Measurements from ENCODE around the gene PJA1.

PJA1 gene

DNA sequence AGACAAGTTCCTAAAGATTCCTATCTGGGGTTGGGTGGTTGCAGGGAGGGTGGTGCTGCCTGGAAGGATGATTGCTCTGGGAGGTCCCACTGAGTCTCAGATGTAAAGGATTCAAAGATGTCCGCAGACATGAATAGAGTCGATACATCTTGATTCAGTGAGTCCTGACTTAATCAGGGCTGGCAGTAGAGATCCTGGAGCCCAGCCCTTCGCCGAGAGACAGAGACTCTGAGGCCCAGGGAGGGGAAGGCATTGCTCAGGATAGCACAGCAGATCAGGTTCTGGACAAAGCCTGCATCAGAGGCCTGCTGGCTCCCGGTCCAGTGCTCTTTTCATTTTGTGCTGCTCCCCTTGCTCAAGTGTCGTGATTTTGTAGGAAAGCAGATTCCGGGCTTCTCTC is 21.7 kb downstream of the PJA1 start:
- no peak for FAIRE-seq
- DNase-seq (ENCODE audit: low spot score) = no peak

DNA sequence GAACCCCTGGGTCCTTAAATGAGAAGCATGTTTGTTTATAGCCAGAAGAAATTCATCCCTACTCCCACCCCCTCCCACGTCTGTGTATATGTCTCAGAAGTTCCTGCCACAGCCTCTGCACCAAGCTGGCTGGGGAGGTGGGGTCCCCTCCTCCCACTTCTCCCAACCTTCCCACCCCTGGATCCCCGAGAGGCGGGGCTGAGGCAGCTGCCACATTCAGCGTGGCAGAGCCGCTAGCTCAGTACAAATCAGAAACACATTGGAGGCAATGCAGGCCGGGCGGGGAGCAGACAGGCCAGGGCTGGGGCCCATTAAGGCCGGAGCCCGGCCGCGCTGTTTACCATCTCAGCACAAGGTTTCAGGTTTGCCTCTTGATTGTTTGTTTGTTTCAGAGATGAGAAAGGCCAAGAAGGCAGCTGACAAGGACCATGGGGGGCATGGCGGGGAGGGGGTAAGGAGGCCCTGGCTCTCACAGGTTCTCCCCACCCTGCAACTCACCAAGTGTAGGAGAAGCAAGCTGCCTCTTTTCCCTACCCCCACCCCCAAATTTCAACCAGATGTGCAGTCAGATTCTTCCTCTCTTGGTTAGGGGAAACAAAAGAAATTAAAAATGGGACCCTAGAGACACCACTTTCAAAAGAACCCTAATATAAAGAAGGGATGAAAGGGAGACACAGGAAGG is 22.3 kb downstream of the PJA1 start:
- DNase-seq (ENCODE audit: low spot score) (no peak), FAIRE-seq (no peak)

DNA sequence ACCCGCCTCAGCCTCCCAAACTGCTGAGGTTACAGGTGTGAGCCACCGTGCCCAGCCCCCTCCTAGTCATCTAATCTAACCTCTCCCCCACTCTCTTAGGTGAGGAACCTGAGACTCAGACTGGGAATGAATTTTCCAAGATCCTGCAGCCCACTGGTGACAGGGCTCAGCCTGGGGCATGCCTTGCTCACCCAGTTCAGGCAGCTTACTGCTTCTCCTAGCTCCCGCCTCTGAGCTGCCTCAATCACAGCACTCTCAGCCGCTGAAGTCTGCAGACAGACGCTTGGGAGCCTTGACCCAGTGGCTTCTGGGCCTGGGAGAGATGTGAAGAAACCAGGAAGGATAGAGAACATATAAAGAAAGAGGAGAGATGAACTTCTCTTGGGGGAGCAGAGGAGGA is 24.4 kb downstream of the PJA1 start:
- DNase-seq (ENCODE audit: low spot score) (no peak), FAIRE-seq (no peak)

DNA sequence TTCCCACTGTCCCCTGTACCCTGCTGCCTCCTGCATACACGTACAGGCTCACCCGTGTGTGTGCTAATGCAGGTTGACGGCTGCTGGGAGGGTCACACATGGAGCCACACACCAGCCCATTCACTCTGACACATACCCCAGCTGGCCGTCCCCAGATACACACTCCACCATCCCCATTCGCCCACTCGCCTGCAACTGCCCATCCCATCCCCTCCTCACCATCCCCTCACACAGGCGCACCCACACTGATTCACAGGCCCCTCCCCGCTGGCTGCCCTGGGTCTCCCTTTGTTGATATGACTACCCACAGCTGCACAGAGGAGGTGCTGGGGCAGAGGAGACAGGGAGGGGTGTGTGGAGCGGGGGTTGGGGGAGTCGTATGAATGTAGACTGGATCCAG is 25.7 kb downstream of the PJA1 start:
- DNase-seq (ENCODE audit: low spot score) = no peak
- no peak for FAIRE-seq

DNA sequence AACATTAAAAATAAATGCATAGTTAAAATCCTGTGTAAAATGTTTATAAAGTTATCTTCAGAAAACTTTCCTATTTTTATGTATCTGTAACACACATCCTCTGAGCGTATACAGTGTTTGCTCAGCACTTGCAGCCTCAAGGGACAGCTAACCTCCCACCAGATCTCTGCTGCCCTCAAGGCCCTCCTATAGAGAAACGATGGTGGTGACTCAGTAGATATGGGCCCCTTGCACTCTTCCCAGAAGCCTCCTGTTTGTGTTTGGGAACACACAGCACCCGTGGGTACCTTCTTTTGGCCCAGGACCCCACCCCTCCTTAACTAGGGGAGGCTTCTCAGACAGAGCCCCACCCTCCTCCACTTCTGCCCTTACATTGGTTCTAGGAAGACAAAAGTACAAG is 26.7 kb downstream of the PJA1 start:
- DNase-seq (ENCODE audit: low spot score) (no peak), FAIRE-seq (no peak)

DNA sequence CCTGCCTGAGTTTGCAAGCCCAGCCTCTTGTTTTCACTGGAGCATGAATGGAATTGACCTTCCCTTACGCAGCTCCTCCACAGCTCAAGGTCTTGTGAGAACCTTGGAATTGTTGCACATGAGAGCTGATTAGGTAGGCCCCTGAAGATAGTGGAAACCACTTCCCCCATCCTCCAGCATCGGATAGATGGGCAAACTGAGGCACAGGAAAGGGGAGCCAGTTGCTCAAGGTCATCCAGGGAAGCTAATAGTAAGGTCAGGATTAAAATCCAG is 27.2 kb downstream of the PJA1 start:
- no peak for FAIRE-seq
- DNase-seq (ENCODE audit: low spot score) = no peak

DNA sequence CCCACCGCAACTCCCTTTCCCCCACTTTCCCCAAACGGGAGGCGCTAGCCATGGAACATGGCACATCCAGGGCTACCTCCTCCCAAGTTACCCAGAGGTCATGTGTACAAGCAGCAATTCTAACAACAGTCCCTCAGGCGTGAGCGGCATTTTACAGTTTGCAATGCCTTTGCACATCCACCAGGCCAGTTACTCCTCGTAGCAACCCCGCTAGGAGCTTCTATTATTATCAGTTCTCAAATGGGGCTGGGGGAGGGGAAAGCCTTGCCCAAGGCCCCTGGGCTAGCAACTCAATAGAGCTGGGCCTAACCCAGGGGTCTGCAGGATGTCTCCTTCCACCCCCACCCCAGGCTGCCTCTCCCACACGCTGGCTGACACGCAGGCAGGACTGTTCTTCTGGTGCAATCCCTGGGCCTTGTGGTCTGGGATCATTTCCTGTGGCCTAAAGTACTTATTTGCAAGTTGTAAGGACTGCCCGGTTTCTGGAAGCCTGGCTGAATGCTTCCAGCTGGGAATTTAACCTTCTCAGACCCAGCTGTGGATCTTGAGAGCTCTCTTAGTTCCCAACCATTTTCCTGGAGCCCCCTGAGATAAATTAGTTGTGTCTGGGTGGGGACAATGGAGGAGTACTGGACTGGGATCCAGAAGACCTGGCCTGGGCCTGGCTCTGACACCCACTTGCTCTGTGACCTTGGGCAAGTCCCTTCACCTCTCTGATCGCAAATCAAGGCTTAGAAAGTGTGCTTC is 27.7 kb downstream of the PJA1 start:
- DNase-seq (ENCODE audit: low spot score) (no peak), FAIRE-seq (no peak)

DNA sequence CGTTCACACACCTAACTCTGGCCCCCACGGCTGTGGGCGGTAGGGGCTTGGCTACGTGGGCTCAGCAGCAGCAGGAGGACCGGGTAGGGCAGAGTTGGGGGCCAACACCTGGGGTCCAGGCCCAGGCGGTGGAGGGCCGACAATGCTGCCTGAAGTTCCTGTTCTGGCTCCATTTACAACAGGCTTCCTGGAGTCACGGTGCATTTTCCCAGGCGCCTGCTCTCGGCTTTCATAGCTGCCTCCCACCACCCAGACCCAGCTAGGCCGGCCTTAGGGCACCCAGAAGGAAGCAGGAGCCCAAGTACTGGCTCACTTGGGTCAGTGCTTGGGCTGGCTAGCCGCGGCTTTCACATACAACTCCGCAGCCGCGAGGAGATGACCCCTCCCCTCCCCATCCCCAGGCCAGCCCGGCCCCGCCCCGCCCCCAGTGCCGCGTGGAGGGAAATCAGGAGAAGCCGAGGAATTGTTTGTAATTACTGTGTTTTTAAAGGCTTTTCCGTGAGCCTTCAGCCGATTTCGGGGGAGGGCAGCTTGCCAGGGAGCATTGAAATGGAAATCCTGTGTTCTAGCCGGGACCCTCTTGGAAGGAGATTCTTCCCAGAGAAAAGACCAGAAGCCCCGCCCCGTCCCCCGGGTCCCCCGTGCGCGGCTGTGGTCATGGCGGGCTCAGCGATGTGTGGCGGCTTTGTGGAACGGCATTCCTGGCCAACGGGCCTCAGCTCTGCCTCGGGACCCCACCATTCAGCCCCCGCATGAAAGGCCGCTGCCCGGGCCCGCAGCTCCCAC is 28.5 kb downstream of the PJA1 start:
- no peak for DNase-seq (ENCODE audit: low spot score)
- no peak for FAIRE-seq

DNA sequence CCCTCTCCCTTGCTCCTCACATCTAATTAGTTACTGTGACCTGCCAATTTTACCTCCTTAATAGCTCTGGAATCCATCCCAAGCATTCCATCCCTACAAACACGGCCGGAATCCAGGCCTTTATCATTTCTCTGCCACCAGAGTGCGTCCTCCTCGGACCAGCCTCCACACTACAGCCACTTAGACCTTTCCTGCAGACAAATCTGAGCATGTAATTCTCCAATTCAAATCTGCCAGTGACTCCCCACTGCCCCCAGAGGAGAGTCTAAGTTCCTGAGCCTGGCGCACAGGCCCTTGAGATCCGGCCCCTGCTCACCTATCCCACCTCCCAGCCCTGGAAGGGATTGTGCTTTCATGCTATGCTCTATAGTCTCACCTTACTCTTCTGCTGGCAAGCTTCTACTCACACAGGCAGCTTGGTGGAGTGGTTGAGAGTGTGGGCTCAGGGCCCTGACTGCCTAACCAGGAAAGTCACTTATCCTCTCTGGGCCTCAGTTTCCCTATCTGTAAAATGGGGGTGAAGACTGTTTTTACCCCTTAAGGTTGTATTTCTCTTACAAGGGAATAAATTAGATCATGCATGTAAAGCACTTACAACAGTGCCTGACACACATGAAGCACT is 31.2 kb downstream of the PJA1 start:
- DNase-seq (ENCODE audit: low spot score) (peak; percentile 52), FAIRE-seq (no peak)

DNA sequence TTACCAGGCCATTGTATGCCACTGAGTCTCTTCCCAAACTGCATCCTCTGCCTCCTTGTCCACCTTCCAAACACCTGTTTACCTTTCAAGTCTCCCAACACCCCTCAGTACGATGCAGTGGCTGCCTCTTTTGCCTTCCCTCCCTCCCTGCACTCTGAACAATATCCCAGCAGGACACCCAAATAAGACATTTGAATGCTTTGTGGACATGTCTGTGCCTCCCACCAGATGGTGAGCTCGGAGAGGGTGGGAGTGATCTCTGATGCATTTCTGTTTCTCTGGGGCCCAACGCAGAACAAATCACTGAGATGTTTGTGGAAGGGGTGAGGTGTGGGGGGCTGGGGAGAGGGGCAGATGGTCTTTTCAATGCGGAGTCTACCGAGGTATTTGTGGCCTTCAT is 33.4 kb downstream of the PJA1 start:
- DNase-seq (ENCODE audit: low spot score) (no peak), FAIRE-seq (no peak)

DNA sequence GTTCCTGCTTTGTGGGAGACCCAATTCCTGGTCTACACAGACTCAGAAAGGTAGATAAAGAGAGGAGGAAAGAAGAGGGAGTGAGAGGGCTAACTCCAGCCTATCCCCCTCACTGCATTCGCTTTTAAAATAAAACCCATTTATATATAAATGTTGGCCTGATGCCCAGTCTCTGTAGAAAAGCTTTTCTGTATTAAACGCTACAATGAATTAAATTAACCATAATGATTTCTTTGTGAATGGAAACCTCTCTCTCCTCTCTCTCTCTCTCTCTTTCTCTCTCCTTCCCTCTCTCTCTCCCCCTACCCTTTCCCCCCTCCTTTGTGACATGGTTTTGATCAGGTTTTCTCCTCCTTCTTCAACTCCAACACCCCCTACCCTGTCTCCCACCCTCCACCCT is 34.8 kb downstream of the PJA1 start:
- DNase-seq (ENCODE audit: low spot score) (no peak), FAIRE-seq (no peak)

DNA sequence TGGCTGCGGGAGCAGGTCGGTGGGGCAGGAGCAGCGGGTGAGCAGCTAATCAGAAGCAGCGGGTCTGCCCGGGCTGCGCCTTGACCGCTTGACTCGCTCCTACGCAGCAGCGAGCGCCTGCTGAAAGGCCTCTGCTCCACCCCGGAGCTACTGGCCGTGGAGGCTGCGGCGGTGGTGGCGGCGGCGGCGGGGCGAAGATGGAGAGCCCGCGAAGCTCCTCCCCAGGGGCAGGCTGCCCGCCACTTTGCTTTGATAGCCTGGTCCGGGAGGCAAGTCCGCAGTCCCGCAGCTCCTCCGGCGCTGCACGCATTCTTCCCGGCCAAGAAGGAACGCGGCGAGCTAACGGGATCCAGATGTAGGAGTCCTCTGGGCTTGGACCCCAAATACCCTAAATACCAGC is 36.7 kb downstream of the PJA1 start:
- DNase-seq (ENCODE audit: low spot score) = no peak
- FAIRE-seq = no peak

DNA sequence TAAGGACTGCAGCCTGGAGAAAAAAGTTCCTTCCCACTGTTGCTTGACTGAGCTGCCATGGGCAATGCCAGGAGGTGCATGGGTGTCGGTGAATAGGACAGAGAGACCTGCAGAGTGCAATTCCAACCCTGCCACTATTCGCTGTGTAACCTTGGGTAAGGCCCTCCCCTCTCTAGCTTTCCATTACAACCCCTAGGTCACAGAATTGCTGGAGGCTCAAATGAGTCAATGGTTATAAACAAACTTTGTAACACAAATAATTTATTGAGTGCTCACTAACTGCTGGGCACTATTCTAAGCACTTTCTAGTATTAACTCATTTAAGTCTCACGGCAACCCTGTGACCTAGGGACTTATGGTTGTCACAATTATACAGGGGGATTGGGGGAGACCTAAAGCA is 37.8 kb downstream of the PJA1 start:
- FAIRE-seq = no peak
- DNase-seq (ENCODE audit: low spot score) = no peak

DNA sequence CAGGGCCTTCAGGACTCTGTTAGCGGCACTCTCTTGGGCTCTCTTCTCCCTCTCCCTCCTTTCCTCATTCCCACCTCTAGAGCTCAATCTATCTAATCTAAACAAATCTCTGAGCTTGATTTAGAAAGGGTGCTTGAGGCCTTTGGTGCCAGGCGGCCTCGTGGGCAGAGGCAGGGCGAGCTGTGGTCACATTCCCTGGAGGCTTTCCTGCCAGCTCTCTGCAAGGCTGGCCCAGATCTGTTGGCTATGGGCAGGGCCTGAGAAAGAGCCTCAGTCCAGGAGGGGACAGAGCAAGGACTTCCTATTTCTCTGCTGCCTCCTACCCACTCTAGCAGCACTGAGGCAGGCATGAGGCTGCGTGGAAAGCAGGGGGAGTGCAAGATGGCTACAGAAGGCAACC is 38.6 kb downstream of the PJA1 start:
- FAIRE-seq (no peak), DNase-seq (ENCODE audit: low spot score) (no peak)

DNA sequence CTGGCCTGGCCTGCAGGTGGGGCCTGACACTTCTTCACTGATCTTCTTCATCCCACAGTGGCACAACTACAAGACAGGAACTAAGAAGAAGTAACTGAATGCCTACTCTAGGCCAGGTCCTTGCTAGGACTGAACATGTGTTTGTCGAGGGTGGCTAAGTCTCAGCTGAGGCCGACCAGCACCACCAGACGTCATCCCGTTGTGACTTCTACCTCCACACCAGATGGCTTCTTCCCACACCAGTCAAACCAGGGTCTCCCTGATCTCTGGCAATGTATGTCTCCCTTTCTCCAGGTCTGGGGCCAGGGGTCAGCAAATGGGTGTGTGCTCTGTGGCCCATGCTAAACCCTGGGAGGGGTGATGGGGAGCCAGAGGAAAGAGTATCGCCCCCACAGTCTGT is 40.2 kb downstream of the PJA1 start:
- FAIRE-seq (no peak), DNase-seq (ENCODE audit: low spot score) (no peak)

DNA sequence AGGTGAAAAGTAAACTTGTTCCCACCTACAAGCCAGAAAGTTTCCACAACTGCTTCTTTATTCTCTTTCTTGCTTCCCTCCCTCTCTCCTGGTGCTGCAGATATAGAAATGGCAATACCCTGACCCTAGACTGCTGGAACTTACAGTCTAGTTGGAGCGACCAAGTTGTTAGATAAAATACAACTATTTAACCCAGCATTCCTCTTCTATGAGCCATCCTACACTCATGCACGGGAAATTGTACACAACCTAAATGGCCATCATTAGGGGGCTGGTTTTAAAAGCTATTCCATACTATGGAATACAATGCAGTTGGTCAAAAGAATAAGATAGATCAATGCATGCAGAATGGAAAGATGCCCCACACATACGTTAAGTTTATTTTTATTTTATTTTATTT is 41.1 kb downstream of the PJA1 start:
- no peak for FAIRE-seq
- no peak for DNase-seq (ENCODE audit: low spot score)

DNA sequence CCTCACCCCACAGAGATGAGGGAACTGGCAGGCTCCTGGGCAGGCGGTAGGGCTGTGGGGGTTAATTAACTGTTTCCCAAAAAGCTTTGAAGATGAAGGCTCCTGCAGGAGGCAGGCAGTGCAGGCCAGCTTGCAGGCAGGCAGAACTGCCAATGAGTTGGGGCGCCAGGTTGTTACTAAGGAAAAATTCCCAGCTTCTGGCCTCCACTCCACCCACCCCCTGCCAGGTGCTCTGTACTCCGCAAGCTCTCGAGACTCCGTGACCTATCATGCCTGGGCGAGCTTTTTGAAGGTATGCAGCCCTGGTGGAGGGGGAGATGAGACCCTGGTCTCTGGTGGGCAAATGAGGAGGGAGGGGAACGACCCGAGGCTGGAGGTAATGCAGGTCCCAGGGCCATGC is 41.8 kb downstream of the PJA1 start:
- no peak for FAIRE-seq
- DNase-seq (ENCODE audit: low spot score) = no peak

DNA sequence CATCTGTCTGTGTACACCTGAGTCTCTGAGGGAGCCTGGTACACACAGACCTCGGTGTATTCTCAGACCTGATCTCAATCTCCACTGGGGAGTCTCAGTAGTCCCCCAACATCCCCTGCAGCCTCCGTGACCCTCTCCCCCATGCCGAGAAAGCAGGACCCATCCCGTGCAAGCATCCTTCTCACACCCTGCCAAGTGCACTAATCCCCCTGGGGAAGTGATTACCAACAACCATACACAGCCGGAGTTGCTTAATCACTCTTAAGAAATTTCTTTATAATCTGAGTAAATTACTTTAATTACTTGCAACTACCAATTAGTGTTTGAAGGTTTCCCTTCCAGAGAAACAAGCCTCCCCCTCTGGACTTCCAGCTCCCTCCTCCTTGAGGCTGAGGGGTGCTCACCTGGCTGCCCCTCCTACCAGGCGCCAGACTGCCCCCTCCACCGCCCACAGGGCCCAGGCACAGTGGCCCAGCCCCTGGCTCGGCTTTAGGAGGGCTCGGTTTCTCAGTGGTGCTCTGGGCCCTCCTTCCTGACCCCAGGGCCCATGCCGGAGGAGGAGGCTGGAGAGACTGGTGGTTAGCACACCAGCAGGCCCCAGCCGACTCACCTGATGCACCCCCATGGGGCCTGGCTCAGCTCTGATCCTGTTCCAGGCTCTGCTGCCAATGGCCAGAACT is 43.8 kb downstream of the PJA1 start:
- no peak for DNase-seq (ENCODE audit: low spot score)
- FAIRE-seq = no peak

DNA sequence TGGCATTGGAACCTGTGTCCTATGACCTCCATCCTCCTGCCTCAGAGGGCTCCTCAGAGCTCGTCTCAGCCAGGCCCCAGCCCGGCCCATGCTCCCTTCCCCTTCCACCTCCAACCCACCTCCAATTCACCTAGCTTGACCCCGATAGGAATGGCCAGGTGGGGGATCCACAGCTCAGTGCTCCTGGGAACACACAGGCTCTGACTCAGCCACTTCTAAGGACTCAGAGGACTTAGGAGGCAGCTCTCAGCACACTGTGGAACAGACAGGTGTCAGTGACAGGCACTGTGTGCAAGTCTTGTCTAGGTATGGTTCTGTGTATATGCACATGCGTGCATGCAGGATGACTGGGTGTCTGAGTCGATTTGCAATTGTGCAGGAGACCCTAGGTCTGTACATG is 44.8 kb downstream of the PJA1 start:
- no peak for DNase-seq (ENCODE audit: low spot score)
- no peak for FAIRE-seq

DNA sequence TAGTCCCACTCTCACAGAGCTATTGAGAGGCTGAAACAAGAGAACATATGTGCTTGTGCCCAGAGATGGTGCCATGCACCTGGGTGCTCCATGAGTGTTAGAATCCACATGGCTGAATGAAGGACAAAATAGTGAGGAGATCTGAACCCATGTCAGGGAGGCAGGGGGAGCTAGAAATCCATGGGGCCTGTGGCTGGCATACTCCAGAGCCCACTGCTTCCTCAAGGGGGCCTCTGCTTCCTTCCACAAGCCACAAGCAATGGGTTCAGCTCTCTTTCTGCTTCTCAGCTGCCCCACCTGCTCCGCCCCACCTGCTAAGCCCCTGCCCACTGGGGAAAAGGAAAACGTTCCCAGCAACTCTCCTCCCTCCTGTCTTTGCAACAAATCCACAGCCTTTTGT is 46.1 kb downstream of the PJA1 start:
- DNase-seq (ENCODE audit: low spot score) (no peak), FAIRE-seq (no peak)

DNA sequence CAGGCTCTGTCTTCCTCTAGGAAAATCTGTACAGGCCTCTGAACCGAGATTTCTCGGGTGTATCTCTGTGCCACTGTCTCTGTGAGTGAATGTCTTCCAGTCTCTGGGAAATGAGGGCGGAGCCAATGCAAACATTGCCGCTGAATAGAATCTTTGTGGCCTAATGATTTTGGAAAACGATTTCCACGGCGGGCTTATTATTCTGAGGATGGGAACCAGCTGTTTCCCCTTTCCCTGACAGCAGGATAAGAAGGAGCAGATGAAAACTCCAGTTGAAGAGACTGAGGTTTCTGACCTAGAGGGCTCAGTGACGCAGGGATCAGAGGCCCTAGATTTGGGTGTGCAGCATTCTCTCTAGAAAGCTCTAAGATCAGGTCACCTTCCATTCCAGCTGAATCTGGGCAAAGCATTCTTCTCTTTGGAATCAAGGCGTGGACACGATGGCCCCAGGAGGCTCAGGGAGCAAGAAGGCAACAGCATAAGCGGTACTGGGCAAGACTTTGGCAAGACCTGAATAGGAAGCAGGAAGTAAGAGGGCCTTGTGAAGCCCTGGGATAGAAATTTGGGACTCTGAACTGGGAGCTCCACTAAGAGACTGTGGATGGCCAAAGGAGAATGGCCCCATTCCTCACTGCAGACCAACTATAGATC is 47.3 kb downstream of the PJA1 start:
- FAIRE-seq (no peak), DNase-seq (ENCODE audit: low spot score) (no peak)
